ENCODE results near the gene SSPN.

The SSPN gene

GRCh38 chr12:26268841-26269561 lies 73.6 kb downstream of the SSPN start:
- no peak for DNase-seq

DNA sequence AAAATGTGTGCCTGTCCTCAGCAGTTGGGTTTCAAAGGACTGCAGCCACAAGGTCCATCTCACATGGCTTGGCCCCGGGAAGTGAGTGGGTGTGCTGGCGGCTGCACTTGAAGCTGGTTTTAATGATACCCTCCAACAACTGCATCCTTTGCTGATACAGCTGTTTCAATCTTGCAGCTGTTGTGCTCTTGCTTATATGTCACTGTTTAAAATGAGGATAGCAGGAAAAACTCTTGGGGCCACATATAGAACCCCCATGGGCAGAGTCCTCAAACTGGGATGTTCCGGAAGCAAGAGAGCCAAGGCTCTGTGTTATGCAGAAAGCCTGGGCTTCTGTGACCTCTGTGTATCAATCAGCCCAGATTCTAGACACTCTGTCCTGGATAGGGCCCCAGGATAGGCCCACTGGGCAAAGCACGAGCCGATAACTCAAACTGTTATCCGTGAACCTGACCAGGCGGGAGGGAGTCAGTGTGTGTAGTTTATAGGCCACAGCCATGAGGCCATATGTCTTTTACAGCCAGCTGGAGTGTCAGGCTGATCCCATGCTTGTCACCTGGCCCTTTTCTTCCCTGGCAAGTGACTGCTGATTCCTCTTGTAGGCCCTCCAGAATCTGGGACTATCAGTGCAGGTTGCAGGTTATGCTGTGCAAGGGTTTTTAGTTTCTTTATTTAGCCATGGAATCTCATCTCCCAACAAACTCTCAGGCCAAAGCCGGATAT lies 74.3 kb downstream of the SSPN start:
- DNase-seq = no peak

- no peak for DNase-seq
Measured at GRCh38 chr12:26271024-26271423, 75.7 kb downstream of the SSPN start.

GRCh38 chr12:26271889-26272492 lies 76.6 kb downstream of the SSPN start:
- peak; percentile 37 for DNase-seq

DNA sequence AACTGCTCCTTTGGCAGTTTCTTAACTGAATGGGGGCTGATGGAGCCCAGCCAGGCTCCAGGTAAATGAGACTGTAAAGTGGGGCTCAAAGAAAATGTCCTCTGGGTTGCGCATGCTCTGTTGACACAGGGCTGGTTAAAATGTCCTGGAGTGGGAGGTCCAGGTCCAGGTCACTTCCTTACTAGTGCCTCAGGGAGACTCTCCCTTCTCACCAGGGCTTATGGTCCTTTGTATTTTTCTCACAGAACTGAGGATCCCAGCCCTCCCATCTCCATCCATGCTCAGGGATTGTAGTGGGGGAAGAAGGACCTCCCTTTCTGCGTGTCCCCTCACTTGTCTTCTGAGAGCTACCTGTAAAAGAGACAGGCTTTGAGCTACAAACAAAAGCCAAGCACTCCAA lies 77.5 kb downstream of the SSPN start:
- no peak for DNase-seq

- DNase-seq = no peak
Measured at GRCh38 chr12:26273811-26274210, 78.4 kb downstream of the SSPN start.

- DNase-seq = peak; percentile 71
Measured at GRCh38 chr12:26274441-26275312, 79.3 kb downstream of the SSPN start.

DNA sequence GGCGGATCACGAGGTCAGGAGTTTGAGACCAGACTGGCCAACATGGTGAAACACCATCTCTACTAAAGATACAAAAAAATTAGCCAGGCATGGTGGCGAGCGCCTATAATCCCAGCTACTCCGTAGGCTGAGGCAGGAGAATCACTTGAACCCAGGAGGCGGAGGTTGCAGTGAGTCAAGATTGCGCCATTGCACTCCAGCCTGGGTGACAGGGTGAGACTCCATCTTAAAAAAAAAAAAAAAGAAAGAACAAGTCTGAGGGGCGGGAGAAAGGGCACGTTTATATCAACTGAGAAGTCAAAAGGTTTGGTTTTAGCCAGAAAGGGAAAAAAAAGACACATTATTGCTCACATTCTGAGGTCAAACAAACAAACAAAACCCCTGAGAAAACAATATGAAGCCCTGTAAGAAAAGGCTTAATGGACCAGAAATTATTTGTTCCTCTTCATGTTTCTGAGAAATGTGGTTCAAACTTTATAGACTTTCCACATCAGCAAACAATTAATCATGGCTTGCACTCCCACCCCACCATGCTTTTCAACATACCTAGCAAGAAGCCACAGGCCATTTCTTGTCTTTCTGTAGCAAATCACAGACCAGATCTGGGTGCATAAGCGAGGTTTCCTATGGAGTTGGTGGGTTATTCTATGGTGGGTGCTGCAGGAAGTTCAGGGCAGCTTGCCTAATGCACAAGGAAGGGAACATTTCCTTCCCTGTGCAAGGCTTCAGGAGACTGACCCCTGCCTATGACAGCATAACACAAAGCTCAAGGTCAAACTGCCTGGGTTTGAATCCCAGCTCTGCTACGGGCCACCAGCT lies 80.1 kb downstream of the SSPN start:
- no peak for DNase-seq

DNA sequence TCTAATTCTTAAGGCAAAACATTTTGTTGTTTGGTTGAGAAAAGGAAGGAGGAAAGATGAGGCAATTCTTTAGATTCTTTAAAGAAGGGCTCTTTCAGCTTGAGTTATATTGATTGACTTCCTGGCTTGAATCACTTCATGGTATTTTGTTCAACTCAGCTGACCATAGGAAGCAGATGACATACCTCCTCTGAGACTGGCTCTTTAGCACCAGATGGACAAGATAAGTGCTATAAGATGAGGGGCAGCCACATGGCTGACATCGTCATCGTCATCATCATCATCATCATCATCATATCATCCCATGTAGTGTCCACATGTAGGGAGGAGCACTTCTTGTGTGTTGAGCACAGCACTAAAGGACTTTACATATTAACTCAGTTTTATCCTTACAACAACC lies 81.3 kb downstream of the SSPN start:
- DNase-seq = no peak

GRCh38 chr12:26277506-26278246 lies 82.3 kb downstream of the SSPN start:
- DNase-seq = no peak

DNA sequence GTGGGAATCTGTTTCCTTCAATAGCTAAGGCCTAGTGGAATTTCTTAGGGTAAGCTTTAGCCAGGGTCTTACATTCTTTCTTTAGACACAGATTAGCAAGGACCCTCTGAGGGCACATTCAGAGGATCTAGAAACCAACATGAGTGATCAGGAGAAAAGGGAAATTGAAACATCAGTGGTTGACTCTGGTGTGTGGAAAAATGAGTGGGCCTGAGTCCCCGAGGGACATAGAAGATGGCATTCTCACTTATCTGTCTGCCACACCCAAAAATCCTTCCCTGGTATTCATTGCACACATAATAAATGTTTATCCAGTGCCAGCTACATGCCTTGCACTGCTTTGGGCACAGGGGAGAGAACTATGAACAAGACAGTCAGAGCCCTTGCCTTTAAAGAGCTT lies 82.9 kb downstream of the SSPN start:
- DNase-seq = no peak

DNA sequence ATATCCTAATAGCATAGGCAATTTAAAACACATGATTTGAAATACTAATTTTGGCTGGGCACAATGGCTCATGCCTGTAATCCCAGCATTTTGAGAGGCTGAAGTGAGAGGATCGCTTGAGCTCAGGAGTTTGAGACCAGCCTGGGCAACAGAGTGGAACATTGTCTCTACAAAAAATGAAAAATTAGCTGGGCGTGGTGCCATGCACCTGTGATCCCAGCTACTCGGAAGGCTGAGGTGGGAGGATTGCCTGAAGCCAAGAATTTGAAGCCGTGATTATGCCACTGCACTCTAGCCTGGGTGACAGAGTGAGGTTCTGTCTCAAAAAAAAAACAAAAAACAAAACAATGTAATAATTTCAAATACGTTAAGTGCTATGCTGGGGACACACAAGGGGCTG lies 83.3 kb downstream of the SSPN start:
- no peak for DNase-seq

DNA sequence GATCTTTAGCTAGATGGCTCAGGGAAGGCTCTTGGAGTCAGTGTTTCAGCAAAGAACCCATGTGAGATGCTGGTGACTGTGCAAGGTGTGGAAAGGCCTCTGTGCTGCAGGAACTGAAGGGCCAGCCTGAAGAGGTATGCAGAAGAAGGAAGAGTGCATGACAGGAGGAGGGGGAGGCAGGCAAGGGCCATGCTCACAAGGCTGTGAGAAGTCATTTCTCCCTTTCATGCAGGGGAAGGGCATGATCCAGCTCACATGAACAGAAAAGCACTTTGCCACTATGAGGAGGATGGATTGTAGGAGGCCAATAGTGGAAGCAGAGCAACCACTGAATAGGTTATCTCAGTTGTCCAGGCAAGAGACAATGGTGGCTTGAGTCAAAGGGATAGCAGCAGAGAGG lies 83.7 kb downstream of the SSPN start:
- no peak for DNase-seq

GRCh38 chr12:26279908-26280307 lies 84.5 kb downstream of the SSPN start:
- DNase-seq = no peak

DNA sequence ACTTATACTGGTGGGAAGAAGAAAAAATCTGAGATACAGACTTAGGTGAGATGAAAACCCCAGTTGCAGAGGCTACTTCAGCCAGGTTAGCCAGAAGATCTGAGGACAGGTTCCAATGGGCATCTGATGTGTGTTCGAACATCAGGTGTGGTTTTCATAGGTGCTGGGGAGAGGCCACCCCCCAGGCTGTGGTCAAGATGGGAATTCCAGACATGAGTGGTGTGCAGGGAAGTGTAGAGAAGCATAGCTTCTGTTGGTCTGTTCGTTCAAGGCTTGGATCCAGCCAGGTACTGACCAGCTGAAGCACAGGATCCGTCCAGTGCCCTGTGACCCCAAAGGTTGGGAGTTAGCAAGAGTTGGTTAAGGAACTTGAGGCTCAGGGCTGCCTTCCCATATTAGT lies 85.5 kb downstream of the SSPN start:
- DNase-seq = no peak

GRCh38 chr12:26281320-26281719 lies 85.9 kb downstream of the SSPN start:
- no peak for DNase-seq

DNA sequence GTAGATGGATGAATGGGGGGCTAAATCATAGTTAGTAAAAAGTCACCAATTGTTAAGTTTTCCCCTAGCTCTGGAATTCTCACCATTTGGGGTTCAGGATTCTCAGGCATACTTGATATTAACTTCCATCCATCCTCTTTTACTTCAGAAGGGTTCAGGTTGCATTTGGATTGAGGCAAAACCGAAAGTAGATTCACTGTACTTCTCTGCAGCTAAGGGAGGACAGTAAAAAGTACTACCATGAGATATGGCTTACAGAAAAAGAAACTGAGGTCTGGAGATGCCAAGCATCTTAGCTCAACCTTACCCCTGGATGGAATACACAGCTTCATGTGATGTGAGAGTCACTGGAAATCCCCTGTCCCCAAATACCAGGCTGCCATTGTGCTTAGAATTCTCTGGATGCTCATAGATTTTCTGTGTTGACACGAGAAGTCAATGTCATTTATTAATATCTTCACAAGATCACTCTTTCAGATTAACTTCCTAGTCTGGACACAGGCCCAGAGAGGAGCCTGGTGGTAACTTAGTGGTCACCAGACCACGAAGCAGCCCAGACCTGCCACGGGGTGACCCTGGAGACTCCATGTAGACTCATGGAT lies 87.1 kb downstream of the SSPN start:
- no peak for DNase-seq

DNA sequence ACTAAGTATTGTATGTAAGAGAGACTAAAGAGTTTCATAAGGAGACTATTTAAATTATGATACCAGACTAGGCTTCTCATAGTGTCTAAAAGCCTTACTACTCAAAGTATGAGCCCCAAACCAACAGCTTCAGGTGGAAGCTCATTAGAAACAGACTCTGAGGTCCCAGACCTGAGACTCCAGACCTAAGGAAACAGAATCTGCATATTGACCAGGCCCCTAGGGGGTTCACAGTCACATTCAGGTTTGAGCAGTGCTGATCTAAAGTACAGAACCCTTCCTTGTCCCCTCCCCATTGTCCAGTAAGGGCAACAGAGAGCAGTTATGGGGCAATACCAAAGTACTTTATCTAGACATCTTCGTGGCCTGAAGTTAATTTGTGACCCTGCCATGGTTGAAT lies 87.7 kb downstream of the SSPN start:
- DNase-seq = no peak

- no peak for DNase-seq
Measured at GRCh38 chr12:26283617-26284016, 88.2 kb downstream of the SSPN start.

- DNase-seq = no peak
Measured at GRCh38 chr12:26285401-26285800, 90.0 kb downstream of the SSPN start.

- no peak for DNase-seq
Measured at GRCh38 chr12:26286186-26286585, 90.8 kb downstream of the SSPN start.

All from stimulated activated CD4-positive, alpha-beta T cell treated with anti-CD3 and anti-CD28 coated beads, Interleukin-15, amount 100 ng/mL, for 24 hours (primary cell).